ENCODE data around the gene ZNF710.

- TF ChIP-seq POLR2A (IDR thresholded peaks at IDR 0.05): no peak
- no peak for TF ChIP-seq CTCF (IDR thresholded peaks at IDR 0.05)
Observed at GRCh38 chr15:90004252-90004651, 3.1 kb downstream of the ZNF710 start.
